NCI-H2107 (cell line): ENCODE measurements around the gene PTOV1.

Source experiments
- DNase-seq: peaks from one replicate; lab custom pipeline; 2025; lab: John Stamatoyannopoulos, UW

The PTOV1 gene

DNA sequence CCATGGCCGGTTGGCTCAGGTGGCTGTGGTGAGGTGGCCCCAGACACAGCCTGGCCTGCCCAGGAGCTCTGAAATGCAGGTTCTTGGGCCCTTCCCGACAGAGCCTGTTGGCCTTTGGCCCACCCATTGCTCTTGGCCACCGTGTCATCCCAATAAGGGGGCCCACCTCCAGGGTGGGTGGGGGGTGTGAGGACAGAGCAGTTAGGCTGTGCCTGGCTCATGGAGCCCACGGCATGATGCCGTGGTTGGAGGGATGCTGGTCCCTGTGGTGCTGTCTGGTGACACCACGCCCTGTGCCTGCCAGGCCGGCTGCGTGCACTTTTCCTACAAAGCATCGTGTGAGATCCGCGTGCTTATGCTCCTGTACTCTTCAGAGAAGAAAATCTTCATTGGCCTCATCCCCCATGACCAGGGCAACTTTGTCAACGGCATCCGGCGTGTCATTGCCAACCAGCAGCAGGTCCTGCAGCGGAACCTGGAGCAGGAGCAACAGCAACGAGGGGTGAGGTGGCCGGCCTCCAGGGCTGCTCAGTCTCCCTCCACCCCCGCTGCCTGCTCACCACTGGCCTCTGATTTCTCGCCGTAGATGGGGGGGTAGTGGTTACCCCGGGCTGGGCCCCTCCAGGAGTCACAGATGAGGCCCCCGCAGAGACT lies 8.8 kb downstream of the PTOV1 start:
- DNase-seq = no peak

DNA sequence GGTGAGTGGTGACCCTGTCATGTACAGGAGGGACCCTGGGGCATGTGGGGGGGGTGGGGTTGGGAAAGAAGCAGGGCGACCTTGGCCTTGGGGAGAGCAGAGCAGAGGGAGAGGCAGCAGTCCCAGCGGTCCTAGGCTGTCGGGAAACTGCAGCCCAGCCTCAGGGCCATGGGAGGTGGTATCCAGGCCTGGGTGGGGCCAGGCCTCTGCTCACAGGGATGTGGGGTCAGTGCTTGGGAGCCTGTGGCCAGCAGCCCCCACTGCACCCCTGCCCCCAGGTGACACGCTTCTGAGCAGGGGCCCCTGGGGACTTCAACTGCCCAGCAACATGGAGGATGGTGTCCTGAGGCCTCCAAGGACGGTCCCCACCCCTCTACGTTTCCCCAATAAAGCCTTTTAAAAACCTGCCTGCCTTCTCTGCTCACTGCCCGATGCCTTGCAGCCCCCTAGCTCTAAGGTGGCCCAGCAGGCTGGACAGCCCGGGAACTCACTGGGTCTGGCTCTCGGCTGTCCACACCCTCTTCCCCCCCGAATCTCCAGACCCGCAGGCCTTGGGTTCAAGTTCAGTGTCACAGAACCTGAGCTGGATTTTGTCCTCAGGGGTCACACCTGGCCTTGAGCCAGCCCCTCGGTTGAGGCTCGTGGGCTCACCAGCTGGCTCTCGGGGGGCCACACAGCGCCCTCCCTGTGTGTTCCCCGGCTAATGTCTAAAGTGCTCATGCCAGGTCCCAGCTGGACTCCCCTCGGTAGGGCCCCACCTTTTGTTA lies 9.6 kb downstream of the PTOV1 start:
- no peak for DNase-seq

DNA sequence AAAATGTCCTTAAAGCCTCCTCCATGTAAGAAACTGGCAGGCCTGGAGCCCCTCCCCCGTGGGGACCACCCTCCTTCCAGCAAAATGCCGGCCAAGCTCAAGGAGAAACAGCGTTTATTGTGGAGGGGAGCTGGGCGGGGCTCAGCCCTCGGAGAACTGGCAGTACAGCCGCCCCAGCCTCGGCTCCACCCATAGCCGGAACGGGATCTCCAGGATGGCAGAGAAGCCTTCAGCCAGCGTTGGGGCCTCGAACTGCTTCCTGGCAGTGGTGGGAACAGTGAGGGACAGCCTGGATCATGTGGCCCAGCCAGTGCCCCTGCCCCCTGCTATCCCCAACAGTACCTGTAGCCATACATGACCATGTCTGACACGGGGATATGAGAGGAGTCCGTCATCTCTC lies 10.1 kb downstream of the PTOV1 start:
- DNase-seq = peak; percentile 30

DNA sequence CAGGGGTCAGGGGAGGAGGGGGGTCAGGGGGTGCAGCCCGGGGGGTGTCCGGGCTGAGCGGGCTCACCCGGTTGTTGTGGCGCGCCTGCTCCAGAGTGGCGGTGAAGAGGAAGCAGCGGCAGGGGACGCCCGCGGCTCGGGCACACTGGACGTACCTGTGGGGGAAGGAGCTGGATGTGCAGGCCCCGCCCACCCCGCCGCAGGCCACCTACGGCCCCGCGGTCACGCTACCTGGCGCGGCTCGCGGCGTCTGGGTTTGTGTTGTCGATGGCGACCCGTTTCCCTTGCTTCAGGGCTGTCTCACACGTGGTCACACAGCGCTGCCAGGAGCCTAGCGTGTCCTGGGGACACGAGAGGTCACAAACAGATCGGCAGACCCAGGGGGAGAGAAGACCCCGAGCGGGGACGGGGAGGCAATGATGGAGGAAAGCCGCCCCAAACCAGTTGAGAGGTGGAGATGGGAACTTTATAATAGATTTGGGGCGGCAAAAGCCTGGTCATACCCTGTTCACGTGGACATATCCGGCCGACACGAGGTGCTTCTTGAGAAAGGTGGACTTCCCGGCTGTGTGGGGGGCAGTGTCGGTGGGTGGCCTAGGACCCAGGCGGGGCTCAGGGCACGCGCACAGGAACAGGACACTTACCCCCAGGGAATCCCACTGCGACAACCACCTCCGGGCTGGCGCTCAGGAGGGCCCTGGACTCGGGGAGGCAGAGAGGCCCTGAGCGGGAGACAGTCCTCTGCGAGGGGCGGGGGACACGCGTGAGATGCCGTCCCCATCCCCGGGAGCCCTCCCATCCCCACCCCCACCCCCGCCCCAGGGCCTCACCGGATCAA lies 10.8 kb downstream of the PTOV1 start:
- peak; percentile 54 for DNase-seq

DNA sequence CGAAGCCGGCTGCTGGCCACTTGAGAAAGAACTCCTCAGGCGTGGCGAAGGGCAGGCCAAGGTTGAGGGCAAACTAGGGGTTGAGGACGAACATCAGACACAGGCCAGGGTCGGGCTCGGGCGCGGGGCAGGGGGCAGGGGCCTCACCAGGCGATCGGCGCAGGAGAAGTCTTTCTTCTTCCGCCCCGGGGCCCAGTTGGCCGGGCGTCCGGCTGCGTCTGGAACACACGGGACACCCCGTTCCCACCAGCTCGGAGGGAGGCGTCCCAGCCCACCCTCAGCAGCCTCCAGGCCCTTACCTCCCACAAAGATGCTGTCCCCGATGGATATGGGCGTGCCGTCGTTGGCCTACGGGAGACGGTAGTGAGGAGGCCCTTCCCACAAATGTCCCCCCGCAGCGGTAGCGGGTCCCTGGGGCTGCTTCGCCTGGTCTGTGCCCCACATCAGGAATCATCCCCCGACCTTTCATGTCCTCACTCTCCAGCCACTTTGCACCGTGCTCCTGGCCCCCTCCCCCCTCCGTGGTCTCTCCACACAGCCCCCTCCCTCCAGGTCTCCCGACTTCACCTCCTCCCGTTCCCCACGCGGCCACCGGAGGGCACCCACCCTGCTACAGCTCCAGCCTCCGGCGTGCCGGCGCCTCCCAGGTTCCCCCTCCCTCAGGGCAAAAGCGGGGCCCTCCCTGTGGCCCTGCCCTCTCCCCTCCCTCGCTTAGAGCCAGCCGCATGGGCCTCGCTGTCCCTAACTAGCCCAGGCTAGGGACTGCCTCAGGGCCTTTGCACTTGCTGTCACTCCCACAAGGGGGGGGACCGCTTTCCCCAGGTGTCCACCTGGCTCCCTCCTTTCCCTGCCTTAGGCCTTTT lies 11.7 kb downstream of the PTOV1 start:
- no peak for DNase-seq

DNA sequence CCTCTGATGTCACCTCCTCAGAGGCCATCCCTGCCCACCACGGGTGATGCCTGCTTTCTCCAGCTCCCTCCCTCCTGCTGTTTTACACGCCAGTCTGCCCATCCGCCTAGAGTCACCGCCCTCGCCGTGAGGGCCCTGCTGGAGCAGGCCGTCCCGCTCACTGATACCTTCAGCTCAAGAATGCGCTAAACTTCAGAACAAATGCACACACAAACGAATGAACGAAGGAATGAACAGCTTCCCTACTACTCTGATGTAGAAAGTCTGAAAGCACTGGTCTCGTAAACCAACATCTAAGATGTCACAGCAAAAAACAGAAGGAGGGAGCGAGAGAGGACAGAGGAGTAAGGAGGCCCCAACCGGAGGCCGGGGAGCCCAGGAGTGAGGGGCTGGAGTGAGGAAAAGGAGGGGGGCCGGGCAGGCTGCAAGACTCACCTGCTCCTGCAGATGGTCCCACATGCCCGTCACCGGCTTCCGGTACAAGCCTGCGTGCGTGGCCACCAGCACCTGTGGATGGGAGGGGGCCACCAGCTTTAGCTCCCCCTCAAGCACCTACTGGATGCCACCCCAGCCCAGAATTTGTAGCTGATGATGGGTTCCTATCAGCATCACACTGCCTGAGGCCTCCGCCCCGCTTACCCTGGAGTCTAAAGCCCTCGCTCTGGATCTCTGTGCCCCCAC lies 12.4 kb downstream of the PTOV1 start:
- no peak for DNase-seq

DNA sequence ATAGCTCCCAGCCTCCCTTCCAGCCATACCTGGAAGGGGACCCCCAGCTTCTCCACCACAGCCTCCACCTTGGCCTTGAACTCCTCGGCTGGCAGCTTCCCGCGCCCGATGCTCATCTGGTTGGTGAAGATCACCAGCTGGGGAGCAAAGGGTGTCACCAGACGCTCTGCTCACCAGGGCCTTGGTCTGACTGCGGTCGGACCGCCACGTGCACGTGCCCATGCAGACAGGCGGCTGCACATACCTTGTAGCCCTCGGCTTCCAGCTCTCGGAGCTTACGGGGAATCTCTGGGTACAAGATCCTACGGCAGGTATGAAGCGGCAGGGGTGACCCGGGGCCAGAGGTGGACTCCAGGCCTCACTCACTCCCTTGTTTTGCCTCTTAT lies 13.0 kb downstream of the PTOV1 start:
- no peak for DNase-seq

DNA sequence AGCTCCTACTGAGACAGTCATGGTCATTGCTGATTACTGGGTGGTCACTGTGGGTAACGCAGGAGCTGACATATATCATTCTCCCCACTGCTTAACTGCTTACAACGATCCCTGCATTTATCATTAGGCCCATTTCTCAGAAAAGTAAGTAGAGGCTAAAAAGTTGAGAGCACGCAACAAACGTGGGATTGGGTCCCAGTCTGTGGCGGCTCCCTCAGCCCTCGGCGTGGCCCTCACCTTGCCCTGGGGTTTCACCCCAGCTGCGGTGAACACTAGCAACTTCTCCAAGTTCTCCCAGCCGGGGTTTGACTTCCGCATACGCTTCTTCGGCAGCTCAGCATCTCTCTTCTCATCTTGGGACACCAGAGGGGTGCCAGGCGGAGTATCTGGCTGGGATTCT lies 13.9 kb downstream of the PTOV1 start:
- DNase-seq = no peak

DNA sequence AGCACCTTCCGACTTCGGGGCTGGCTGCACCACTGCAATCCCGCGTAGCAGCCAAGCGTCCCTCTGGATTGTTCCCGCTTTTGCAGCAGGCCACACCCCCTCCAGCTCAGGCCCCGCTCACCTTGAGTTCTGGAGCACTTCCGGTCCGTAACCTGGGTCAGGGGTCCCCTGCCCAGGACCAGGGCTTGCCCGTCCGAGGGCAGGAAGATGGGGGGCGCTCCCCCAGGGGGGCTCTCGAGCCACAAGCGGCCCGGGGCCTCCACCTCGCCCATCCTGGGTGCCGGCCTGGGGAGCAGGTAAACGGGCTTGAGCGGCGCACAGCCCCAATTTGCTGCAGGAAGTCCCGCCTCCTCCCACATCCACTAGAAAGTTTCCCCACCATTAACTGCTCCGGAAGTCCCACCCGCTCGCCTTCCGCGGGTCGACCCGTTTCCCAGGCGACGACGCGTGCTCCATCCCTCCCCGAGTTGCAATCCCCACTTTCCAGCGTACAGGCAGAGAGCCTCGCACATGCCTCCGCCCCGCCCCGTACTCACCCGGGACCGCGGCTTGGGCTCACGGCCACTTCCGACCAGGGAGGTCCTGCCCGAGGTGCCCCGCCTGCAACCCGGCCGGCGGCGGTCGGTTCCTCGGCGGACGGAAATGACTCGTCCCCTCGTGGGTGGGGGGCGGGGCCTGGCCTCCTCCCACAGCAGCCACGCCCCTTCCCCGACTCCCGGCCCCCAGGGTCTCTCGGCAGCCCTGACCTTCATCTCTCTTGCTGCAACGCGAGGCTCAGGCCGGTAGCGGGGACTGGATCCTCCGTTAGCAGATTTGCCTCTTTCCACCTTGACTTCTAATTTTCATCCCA lies 16.2 kb downstream of the PTOV1 start, which contains the start of gene PNKP:
Gene PNKP (minus strand): TSS at position 644 of the 850 bp plus-strand sequence. CDS start 372 bp downstream, at position 272.
- DNase-seq = peak; percentile 69

DNA sequence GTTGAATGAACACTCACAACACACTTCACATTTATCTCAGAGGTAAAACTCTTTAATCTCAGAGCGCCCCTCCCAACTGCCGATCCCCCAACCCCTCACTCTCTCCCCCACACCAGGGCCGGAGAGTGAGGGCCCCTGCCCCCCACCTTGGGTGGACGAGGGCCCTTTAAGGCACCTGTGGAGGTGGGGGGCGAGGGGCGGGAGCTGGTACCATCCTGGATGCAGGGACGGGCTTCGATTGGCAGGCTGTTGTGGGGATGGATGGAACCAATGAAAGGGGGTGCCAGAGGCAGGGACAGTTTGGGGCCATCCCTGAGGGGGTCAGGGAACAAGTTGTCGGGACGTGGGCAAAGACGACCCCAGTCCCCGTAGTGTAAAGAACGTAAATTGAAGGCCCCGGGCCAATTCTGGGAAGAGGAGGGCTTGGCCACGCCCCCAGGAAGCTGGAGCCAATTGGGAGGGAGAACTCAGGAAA lies 18.1 kb downstream of the PTOV1 start:
- DNase-seq = no peak

DNA sequence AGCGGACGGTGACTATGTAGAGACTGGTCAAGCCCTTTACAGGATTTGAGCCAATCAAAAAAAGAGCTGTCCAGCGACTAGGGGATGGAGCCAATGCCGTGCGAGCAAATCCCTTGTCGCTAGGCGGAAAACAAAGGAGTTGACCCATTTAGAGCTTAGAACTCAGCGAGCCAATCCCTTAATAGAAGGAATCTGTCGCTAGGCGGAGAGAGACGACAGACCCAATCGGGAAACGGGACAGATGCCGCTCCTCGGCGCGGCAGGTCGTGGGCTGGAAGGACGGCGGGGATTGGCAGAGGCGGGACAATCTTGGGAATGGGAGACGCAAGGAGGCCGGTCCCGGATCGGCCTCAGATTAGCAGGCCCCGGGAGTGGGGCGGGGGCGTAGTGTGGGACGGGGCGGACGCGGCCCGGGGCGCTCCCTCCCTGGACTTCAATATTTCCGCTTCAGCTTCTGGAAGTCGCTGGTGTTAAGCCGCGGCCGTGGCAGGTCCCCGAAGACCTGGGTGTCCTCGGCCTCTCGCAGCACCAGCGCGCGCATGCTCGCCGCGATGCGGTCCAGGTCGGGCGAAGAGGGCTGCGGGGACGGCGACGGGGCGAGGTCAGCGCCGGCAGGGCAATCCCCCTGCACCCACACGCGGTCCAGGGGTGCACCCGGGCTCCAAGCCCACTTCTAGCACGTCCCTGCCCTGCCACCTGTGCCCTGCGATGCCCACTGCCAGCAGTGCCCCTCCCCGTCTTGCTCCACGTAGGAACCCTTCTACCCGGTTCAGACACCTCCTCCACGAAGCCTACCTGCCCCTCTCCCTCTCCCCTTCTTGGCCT lies 18.7 kb downstream of the PTOV1 start:
- DNase-seq = peak; percentile 97

DNA sequence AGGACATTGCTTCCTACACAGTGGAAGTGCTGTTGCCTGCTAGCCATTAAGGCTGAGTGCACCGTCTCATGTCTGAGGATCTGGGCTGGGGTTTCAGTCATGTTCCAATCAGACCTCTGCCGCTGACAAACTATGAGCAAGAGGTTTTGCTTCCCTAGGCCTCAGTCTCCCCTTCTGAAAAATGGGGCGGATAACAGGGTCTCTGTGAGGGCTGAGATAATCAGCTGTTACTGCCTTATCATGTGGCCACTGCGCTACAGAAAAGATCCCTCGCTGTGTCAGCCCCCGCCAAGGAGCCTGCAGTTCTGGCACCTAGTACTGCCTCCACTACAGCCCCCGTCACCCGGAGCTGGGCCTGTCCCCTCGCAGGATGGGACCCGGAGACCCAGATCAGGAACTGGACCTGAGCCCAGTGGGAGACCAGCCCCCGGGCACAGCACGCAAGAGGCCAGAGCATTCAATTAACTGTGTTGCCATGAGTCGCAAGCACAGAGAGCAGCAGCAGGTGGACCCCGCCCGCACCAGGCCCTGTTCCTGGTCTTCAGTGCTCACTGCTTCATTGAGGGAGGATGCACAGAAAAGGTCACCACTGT lies 19.4 kb downstream of the PTOV1 start:
- DNase-seq = no peak

DNA sequence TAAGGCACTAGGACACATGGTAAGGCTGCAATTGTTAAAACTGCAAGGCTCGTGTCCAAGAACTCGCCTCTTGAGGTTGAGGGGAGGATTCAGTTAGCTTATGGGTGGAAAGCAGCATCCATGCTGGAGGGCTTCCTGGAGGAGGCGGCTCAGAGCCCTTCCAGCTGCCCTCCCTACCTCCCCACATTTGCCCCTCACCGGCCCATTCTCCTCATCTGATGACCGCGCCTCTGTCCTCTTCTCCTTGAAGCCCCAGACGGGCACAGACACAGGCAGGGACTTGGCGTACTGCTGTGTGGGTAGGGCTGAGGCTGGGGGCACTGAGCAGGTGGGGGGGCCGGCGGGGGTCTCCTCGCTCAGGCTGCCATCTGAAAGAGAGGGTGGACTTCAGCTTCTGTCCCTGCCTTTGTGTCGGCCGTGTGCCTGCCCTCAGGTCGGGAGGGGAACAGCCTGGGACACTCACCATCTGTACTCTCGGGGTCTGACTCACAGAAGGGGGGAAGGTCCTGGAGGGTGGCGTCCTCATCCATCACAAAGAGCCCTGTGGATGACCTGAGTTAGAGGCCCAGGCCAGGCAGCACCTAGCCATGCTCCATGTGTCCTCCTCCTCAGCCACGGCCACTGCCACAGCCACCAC lies 20.5 kb downstream of the PTOV1 start:
- no peak for DNase-seq

DNA sequence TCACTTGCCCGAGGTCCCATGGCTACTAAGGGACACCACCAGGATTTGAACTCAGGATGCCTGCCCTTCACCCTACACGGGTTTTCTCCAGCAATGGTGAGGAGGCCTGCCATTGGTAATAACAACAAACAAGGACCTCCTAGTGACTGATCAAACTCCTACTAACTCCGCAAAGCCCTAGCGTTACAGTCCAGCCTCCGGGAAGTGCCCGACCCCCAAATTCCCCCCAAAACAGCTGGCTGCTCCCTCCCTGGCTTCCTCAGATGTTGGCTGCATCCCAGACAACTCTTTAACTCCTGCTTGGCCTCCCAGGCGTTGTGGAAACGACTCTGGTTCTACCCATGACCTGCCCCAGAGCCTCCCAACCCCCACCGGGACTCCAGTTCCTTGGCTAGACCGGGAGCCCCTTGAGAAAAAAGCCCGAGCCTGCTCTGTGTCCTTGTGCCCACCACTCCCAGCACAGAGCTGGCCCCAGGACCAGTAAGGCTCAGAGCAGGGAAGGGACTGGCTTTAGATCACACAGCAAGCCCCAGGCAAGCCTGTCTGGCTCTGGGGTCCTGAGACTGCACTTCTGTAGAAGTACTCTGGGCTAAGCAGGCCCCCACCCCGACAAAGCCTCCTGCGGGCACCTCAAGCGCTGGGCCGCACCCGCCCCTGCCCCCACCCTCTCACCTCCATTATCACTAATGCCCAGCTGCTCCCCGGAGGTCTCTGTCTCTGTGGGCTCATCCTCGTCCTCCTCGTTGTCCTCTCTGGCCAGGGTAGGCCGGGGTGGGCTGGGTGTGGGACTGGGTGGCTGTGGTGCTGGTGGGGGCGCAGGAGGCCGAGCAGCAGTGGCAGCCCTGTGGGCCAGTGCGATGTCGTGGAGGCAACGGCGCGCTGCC lies 21.5 kb downstream of the PTOV1 start:
- no peak for DNase-seq

DNA sequence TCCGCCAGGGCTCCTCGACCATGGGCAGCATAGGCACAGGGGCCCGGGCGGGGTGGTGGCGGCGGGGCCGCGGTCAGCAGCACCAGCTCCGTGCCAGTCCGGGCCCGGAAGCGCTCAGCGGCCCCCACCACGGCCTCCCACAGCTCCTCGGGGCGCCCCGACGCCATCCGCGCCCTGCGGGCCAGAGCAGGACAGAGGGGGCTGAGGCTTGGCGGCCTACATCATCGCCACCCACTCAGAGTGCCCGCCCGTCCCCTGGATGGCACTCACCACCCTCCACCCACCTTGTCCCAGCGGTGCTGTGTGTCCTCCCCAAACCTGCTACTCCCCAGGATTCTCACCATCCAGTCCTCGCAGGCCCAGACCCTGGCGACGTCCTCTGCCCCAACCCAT lies 22.2 kb downstream of the PTOV1 start:
- DNase-seq = no peak

DNA sequence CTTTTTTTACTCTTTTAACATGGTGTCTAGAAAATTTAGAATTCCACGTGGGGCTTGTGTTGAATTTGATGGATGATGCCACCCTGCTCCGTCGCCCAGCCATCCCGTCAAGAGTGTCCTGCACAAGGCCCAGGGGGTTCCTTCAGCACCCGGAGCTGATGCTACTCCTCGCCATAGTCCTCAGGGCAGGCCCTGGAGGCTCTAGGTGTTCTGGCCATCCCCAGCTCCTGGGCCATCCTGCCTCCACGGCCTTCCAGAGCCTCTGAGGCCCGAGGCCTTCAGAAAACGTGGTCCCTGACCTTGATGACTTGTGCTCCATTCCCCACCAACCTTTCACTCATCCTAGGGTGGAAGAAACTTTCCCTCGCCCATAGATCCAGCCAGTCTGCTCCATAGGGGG lies 22.9 kb downstream of the PTOV1 start:
- no peak for DNase-seq

DNA sequence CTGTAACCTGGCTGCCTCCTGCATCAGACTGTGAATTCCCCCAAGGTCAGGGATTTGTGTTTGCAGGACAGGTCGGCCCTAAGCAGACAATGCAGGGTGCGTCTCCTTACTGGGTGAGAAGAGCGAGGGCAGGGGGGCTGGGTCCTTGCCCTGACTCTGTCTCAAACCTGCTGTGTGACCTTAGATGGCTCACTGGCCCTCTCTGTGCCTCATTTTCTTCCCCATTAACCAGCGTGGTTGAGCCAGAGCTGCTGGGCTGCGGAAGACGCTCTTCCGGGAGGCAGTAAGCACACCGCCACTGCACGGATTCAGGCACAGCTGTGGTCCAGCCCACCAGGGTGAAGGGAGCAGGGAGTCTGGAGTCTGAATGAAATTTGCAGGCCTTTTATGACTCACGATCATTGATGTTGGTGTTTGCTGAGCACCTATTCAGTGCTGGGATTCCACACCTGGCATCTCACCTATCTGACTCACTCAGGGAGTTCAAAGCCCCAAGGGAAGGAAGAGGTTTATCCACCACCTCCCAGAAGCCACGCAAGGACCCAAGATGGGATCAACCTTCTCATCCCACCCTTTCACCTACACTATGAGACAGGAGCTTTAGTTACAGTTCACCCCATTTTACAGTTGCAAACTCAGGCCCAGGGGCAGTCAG lies 23.7 kb downstream of the PTOV1 start:
- no peak for DNase-seq
